Measurements from ENCODE around the gene JCAD. TPM values are rescaled to one million over a fixed set of nuclear protein-coding genes. Genes with fewer than 3 reads are reported as not detected.
"Not testable (repeated sequence)": the region's sequence is repeated elsewhere in the genome, so short reads cannot be mapped to it uniquely, and the experiment has no call there.

The JCAD gene
- total RNA-seq, 4 donors from 2014 or later = 2.6 to 10.1 (median 6.8) TPM

DNA sequence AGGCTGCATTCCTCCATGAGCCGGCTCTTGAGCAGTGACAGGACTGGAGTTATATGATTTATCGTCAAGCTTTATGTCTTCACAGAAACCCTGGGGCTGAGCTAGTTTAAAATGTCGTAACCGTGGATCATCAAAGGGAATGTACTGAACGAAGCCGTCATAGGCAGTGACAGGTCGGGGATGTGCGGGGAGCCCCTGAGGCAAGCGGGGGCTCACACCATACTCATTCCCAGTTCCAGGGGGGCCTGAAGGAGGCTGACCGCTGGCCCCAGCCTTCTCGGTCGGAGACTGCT, 30.7 kb downstream of the JCAD start:
- no peaks in the 10 kb centered on the region for H3K9me3 ChIP-seq
- H3K4me1 ChIP-seq = peaks cover 23% of the 10 kb centered on the region
- no peak overlapping the region for H3K4me3 ChIP-seq
- 45% methylated on average over 12 of the region's 12 CpGs for WGBS
- H3K27me3 ChIP-seq = peaks cover 1% of the 10 kb centered on the region
- no peaks in the 10 kb centered on the region for H3K36me3 ChIP-seq
- no peak overlapping the region for H3K27ac ChIP-seq
- DNase-seq (ENCODE audit: low spot score in 2 of 2) = no peak
- no peak for TF ChIP-seq POLR2A (IDR thresholded peaks at IDR 0.05)
- no peak for TF ChIP-seq EP300 (IDR thresholded peaks at IDR 0.05)
- TF ChIP-seq POLR2AphosphoS5 (IDR thresholded peaks at IDR 0.05) = no peak
- TF ChIP-seq, protein P1, sequence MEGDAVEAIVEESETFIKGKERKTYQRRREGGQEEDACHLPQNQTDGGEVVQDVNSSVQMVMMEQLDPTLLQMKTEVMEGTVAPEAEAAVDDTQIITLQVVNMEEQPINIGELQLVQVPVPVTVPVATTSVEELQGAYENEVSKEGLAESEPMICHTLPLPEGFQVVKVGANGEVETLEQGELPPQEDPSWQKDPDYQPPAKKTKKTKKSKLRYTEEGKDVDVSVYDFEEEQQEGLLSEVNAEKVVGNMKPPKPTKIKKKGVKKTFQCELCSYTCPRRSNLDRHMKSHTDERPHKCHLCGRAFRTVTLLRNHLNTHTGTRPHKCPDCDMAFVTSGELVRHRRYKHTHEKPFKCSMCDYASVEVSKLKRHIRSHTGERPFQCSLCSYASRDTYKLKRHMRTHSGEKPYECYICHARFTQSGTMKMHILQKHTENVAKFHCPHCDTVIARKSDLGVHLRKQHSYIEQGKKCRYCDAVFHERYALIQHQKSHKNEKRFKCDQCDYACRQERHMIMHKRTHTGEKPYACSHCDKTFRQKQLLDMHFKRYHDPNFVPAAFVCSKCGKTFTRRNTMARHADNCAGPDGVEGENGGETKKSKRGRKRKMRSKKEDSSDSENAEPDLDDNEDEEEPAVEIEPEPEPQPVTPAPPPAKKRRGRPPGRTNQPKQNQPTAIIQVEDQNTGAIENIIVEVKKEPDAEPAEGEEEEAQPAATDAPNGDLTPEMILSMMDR (IDR thresholded peaks at IDR 0.05) = no peak

DNA sequence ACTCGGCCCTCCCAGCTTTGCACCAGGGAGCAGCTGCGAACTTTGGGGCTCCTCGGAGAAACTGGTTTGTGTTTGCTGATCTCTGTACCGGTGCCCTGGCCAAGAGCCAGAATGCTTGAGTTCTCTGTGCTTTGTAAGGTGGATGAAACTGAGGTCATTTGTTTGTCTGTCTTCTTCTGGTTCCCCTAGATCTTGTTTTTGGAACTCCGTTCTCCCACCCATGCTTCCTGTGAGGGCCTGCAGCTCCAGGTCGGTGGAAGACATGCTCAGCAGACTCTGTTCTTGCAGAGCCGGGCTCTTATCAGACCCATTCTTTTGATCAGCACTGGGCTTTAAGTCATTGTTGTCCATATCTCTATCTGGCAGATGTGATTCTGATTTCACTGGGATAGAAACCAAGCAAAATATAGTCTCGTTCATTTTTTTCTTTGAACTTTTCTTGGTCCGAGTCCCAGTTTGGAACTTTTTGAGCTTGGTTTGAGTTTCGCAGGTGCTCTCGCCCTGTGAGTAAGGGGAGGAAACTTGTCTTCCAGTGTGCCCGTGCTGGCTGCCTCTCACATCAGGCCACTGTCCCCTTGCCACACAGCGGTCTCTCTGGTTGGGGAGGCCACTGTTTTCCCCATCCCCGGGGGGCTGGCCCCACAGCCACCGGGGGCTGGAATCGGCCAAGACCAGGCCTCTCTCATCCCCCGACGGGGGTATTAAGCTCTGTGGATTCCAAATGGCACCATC, 31.2 kb downstream of the JCAD start:
- H3K4me1 ChIP-seq = peaks cover 23% of the 10 kb centered on the region
- TF ChIP-seq POLR2A (IDR thresholded peaks at IDR 0.05) (no peak), POLR2AphosphoS5 (IDR thresholded peaks at IDR 0.05) (no peak), EP300 (IDR thresholded peaks at IDR 0.05) (no peak)
- TF ChIP-seq, protein P1 (IDR thresholded peaks at IDR 0.05) = no peak
- H3K4me3 ChIP-seq = no peak overlapping the region
- no peak overlapping the region for H3K27ac ChIP-seq
- no peaks in the 10 kb centered on the region for H3K27me3 ChIP-seq
- 63% methylated on average over 14 of the region's 18 CpGs for WGBS
- DNase-seq (ENCODE audit: low spot score in 2 of 2) = no peak
- no peaks in the 10 kb centered on the region for H3K9me3 ChIP-seq
- H3K36me3 ChIP-seq = no peaks in the 10 kb centered on the region

GRCh38 chr10:30027057-30028005, 32.1 kb downstream of the JCAD start:
- no peaks in the 10 kb centered on the region for H3K9me3 ChIP-seq
- no peak overlapping the region for H3K27ac ChIP-seq
- no peaks in the 10 kb centered on the region for H3K36me3 ChIP-seq
- H3K4me1 ChIP-seq = peaks cover 23% of the 10 kb centered on the region
- DNase-seq (ENCODE audit: low spot score in 2 of 2) = peak in 1 of 2 donors; percentile 72
- TF ChIP-seq POLR2A (IDR thresholded peaks at IDR 0.05) = no peak
- TF ChIP-seq, protein P1 (IDR thresholded peaks at IDR 0.05) = no peak
- no peak for TF ChIP-seq EP300 (IDR thresholded peaks at IDR 0.05)
- no peak for TF ChIP-seq POLR2AphosphoS5 (IDR thresholded peaks at IDR 0.05)
- H3K4me3 ChIP-seq = no peak overlapping the region
- WGBS = 47% methylated on average over 36 of the region's 42 CpGs
- no peaks in the 10 kb centered on the region for H3K27me3 ChIP-seq

- Histone ChIP-seq H3K4me3 (no peak overlapping the region), H3K9me3 (no peaks in the 10 kb centered on the region), H3K27ac (no peak overlapping the region), H3K36me3 (no peaks in the 10 kb centered on the region), H3K4me1 (peaks cover 23% of the 10 kb centered on the region), H3K27me3 (no peaks in the 10 kb centered on the region)
- no peak for DNase-seq (ENCODE audit: low spot score in 2 of 2)
- 91% methylated on average over 10 of the region's 10 CpGs for WGBS
- TF ChIP-seq POLR2AphosphoS5 (IDR thresholded peaks at IDR 0.05) (no peak), EP300 (IDR thresholded peaks at IDR 0.05) (no peak), POLR2A (IDR thresholded peaks at IDR 0.05) (no peak)
- TF ChIP-seq, protein P1 (IDR thresholded peaks at IDR 0.05) = no peak
These were observed 32.8 kb downstream of the JCAD start for GRCh38 chr10:30026578-30026977.

DNA sequence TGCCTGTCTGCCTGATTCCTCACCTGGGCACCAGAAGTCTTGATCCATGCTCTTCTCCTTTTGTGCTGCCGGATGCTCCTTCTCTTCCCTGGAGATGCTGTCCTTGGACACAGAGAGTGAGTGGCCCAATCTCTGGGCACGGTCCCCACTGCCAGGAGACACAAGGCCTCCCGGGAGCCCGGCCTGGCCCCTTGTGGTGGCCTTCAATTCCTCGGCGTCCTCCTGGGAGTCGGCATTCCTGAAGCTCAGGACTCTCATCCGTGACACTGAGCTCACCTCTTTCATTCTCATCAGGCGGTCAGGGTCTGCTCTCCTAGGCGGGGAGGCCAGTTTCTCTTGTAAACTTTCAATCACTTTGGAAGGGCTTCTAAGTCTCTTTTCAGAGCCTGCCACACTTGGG, 33.3 kb downstream of the JCAD start:
- TF ChIP-seq, protein P1 (IDR thresholded peaks at IDR 0.05) = no peak
- TF ChIP-seq POLR2A (IDR thresholded peaks at IDR 0.05) = no peak
- TF ChIP-seq POLR2AphosphoS5 (IDR thresholded peaks at IDR 0.05) = no peak
- no peak for TF ChIP-seq EP300 (IDR thresholded peaks at IDR 0.05)
- Histone ChIP-seq H3K27me3 (no peaks in the 10 kb centered on the region), H3K9me3 (no peaks in the 10 kb centered on the region), H3K4me3 (no peak overlapping the region), H3K27ac (no peak overlapping the region), H3K36me3 (no peaks in the 10 kb centered on the region), H3K4me1 (peaks cover 23% of the 10 kb centered on the region)
- 93% methylated on average over 10 of the region's 10 CpGs for WGBS
- no peak for DNase-seq (ENCODE audit: low spot score in 2 of 2)

- WGBS = 93% methylated on average over 8 of the region's 8 CpGs
- peaks cover 23% of the 10 kb centered on the region for H3K4me1 ChIP-seq
- not testable (repeated sequence) for H3K9me3 ChIP-seq; DNase-seq (ENCODE audit: low spot score in 2 of 2); H3K27ac ChIP-seq; H3K4me3 ChIP-seq; H3K36me3 ChIP-seq; H3K27me3 ChIP-seq
These were observed 34.0 kb downstream of the JCAD start for GRCh38 chr10:30025428-30025827.

All from suprapubic skin (tissue), 4 donors.